HL-60/S4 treated with retinoic acid at 250 ng/mL for 4 days and 3 days (cell line): ENCODE data around the gene EIPR1.

Source experiments
- in situ Hi-C: fragments of 300-500 bp; cut with MboI; formaldehyde crosslinking; loops from 2 replicates; pipeline ENCODE4 v1.7.0; 2022; ENCODE audit warnings: low sequenced_read_pairs

The EIPR1 gene

DNA sequence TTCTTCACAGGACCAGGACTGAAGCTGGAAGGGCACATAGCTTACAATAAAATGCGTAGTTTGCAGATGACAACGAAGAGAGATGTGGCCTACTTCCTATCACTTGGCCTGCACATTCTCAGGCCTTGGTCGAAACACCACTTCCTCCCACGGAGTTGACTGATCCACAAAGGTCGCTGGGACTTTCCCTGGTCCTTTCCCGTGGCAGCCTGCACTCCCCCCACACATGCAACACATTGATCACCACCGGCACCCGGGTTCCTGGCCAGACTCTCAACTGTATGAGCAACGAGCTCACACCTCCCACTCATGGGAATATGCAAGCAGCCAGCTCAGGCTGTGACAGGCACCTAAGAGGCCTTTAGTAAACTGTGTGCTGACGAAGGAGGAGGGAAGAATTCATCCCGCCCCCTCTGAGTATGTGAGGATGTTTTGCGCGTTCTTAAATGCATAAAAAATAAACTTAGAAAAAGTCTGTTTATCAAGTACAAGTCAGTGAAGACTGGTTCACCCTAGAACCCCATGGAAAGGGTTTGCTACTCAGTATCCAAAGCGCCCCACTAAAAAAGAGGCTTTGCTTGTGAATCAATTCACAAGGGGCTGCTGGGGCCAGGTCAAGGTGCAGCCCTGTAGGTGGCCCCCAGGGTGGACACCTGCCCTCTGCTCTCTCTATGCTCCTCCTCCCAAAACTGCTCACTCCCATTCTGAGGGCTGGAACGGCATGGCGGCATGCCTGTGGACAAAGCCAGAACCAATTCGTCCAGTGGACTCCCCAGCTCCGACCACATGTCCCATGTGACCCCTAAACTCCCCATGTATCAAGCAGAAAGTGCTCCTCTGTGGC is 154.3 kb downstream of the EIPR1 start:
- in situ Hi-C loops, result no loop called here

DNA sequence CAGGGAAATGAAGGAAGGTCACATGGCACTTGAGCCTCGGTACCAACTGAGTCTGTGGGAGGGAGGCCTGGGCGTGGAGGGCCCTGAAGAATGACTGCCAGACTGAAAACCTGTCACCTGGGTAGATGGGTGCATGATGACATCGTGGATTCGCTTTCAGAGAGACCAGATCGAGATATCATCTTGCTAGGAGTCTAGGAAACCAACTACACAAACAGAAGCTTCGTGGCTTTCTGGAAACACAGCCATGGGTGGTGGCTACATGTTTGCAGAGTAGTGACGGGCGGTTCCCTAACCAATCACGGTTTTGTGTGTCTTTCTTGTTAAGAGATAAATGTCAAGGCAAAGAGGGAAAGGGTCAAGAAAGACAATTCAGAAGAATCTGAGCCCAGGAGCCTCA is 155.0 kb downstream of the EIPR1 start:
- in situ Hi-C loops, result no loop called here

DNA sequence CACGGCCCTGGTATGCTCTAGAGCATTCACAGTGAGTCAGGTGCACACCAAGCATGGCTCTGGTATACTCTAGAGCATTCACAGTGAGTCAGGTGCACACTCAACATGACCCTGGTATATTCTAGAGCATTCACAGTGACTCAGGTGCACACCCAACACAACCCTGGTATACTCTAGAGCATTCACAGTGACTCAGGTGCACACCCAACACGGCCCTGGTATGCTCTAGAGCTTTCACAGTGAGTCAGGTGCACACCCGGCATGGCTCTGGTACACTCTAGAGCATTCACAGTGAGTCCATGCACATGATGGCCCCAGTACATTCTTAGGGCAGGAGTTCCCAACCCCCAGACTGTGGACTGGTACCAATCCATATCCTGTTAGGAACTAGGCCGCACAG is 158.1 kb downstream of the EIPR1 start:
- in situ Hi-C loops, result no loop called here

DNA sequence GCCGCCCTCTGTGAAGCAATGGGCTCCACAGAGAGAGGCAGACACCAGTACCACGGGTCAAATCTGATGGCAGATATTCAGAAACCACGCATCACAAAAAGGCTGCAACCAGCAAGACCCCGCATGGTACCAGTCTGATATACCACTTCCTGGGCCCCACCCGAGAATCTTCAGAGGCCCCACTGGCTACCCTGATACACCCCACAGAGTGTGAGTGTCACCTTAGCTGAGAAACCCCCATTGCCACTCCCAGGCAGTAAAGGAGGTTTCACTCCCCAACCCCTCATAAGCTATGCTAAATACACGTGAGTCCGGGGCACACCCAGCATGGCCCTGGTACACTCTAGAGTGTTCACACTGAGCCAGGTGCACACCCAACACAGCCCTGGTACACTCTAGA is 160.0 kb downstream of the EIPR1 start:
- in situ Hi-C loops, result no loop called here

DNA sequence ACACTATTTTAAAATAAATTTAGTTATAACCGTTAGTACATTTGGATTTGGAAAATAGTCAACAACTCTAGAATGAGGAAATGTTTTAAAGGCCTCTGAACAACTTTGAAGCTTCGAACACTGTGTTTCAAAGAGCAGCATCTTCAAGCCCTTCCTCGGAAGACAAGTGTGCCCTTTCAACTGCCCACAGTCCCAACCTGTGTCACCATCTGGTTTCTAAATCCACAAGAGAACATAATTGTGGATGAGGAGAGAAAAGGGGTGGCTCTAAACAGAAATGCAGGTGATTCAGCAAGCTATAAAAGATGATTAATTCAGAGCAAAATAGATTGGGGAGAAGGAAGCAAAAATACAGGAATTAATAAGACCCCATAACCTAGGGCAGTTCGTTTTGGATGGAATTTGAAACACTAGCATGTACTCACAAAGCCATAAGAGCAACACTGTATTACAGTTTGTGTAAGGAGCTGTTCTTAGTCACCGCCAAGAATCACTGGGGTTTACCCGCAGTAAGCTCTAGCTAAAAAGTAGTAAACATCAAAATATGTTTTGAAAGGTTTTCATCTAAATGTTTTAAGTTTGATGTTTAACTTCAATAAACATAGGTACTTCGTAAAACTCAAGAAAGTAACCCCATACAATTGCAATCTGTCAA is 160.7 kb downstream of the EIPR1 start:
- in situ Hi-C loops, result no loop called here

DNA sequence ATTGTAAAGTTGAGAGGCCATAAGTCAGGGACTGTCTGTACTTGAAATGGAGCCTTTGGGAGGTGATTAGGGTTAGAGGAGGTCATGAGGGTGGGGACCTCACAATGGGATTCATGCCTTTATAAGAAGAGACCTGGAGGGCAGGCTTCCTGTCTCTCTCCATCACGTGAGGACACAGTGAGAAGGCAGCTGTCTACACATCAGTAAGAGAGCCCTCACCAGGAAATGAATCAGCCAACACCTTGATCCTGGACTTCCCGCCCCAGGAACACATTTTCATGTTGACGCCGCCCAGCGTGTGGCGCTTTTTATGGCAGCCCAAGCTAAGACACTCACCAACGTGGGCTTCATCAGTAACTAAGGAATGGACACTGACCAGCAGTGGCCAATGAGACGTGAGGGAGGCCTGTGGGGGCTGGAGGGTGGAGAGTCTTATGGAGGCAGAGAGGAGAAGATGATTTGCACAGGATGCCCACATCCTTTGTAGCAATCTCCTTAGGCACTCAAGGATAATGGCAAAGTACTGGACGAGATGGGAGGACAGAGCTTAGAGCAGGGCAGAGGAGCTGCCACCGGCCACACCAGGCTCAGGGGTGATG is 162.7 kb downstream of the EIPR1 start:
- in situ Hi-C loops, result no loop called here

DNA sequence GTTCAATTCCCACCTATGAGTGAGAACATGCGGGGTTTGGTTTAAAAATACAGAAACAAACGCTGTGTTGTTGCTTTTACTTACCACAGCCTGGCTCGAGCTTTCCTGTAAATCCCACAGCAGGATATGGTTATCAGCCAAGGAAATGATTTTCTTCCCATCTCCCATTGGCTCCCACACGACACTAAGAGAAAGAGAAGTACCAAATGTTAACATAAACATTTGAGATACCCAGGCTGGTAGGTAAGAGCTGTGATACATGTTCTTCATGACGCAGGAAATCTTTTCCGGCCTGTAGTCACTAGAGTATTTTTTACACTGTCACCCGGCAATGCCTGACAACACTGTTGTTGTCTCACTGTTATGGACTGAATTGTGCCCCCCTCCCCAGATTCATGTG is 163.6 kb downstream of the EIPR1 start:
- in situ Hi-C loops, result no loop called here

DNA sequence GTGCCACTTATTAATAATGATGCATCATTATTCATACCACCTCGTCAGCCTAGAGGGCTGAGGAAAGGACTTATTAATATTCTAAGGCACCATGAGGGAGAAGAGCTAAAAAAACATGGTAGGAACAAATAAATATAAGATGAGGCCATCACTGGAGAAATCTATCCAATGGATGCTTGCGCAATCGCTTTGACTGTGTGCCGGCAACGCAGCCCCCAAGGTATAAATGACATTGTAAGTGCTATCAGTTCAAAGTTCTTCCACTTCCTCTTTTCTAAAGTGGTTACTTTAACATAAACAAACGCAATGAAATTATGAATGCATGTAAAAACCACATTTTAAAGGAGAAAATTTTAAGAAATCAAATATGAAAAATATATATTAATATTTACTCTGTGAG is 164.6 kb downstream of the EIPR1 start:
- in situ Hi-C loops, result no loop called here

DNA sequence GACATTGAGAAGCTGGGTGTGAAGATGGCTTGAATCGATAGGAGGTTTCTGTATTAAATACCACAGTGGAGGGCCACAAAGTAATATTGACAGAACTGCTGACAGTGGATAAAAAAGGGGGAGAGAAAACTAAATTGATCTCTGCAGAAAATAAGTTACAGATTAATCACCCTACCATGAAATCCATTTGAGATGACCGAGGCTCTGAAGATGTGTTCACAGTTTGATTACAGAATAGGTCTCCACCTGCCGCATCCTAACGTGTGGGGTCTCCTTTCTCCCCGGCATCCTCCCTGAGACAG is 165.6 kb downstream of the EIPR1 start:
- in situ Hi-C loops, result no loop called here

DNA sequence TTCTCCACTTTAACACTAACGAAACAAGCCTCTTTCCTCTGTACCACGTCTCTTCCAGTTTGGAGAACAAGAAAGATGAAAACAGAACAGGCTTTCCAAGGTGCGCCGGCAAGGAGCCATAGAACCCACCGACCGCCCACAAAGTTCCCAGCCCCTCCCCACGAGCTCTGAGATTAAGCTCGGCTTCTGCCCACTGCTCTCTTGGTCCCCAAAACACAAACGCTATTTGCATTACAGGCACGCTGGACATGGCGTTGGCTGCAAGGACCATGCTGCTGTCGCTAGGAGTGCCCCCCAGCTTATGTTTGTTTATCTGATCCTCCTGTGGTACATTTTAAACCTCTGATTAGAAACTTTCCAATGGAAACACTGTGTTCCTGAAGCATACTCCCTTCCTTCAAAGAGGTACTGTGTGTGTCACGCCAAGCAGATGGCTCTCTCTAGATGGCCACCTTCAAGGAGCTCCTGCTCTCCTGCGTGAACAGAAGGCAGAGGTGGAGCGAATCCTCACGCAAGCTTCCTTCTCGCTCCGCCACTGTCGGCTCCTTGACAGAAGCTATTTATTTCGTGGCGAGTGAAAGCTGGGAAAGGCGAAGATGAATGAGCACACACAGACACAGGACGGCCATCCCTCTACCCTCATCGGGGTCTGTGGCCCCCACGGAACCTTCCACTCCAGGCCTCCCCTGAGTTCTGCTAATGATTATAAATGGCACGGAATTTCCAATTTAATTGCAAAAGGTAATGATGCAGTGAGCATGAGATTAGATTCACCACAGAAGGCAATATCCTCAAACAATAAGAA is 166.2 kb downstream of the EIPR1 start:
- in situ Hi-C loops, result no loop called here

DNA sequence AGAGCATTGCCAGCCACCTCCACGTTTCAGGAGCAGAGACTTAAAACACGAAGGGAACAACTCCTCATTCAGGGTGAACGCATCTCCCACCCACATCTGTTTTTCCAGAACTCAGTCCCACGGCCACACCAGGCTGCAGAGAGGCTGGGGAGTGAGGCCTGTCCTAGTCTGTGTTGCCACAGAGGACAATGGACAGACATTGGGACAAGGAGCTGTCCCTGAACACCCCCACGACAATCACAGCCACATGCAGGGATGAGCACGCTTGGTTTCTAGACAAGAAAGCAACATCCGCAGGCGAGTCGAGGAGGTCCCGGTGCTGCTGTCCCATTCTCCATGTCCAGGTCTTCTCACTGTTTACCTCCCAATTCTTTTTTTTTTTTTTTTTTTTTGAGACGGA is 167.4 kb downstream of the EIPR1 start:
- in situ Hi-C loops, result no loop called here

DNA sequence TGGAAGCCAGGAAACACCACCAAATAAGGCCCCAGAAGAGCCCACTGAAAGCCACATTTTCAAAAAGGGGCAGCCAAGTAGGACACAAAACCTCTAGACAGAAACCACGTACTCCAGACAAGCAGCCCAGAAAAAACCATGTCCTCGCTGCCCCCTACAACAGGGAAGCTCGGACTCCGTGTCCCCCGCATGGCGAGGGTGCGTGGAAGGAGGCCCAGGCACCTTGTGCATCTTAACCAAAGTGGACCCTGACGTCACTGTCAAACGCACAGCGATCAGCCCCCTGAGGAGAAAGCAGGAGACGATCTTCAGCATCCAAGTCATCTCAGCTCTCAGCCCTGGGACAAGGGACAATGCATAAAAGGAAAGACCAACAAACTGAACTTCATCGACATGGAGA is 168.4 kb downstream of the EIPR1 start:
- in situ Hi-C loops, result no loop called here

DNA sequence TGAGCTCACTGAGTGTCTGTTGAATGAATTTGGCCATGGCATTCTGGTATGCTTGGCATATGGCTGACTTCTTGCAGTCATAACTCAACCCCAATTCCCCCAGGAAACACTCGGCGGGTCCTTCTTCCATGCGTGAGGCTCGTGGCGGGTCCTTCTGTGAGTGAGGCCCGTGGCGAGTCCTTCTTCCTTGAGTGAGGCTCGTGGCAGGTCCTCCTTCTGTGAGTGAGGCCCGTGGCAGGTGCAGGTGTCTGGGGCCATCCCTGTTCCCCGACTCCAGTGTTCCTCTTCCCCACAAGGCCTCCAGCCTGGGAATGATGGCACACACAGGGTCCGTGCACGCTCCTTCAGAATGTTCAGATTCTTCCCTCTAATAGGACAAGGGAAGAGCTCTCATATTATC is 169.0 kb downstream of the EIPR1 start:
- in situ Hi-C loops, result no loop called here

DNA sequence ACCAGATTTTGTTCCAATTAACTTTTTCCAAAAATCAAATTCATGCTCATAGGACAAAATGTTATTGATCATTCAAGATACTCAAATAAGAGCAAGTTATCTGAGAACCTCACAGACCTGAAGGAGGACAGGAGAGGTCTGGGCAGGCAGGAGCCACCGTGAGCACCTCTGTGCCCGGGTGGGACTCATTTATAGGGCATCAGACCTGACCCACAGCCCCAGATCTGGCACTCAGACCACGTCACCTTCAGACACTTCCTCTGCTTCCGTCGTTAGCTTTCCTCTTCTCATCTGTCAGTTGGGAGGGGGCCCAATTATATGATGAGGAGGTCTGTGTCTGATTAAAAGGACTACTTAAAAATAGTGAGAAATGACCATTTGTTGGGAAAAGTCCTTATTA is 169.4 kb downstream of the EIPR1 start:
- in situ Hi-C loops, result no loop called here

DNA sequence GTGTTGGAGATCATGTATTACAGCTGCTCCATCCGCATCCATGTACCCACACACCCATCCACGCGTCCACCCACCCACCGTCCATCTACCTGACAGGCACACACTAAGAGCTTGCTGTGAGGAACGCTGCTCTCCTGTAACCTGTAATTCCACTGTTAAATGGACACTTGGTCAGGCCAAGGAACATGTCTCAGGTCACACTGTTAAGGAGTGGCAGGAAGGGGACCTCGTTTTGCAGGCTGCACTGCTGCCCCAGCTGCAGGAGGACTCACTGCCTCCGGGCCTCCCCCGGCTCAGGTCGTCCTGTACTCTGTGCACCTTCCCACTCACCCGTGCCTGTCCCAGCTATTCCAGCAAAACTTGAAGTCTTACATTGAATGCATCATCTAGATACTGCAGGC is 170.5 kb downstream of the EIPR1 start:
- in situ Hi-C loops, result no loop called here

DNA sequence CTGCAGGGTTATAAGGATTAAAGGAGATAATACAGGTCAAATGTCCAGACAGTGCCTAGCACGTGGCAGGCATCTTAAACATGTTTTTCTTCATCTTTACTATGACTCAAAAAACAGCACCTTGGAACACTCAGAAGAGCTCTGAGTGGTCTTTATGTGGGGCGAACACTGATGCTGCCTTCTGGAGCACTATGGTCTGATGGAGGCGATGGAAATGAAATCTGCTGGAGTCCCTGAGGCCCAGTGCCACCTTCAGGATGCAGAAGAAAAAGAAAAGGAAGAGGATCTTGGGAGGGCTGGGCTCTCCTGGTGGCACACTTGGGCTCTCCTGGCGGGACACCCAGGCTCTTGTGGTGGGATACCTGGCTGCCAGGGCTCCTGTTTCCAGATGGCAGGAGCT is 171.8 kb downstream of the EIPR1 start:
- in situ Hi-C loops, result no loop called here

DNA sequence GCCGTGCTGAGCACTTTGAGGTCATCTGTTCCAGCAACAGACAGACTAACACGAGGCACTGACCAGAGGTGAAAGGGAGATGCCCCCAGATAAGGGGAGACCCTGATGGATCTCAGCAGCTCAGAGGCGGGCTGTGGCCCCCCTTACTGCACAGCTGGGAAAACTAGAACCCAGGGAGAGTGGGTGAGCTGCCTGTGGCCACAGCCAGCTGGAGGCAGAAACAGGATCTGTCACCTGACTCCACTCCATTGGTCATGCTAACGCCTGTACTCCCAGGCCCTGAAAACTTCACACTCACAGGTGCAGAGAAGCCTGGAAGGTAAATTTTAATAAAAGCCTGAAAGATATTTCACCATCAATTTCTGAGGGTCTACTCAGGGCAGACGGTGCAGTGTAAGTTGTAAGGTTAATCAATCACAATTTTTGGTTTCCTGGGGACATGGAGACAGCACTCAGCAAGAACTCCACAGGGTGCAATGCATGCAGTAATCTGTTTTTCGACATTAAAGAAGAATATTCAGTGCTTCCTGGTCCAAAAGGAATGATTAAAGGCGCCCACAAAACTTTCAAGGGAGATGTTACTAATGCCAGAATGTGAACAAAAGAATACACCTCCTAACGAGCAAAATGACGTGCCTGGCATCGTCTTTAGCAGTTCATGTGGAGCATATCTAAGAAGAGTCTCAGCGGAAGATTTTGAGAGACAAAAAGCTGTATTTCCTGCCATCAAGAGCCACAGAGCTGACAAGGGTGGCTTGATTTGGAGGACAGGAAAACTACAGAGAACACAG is 173.4 kb downstream of the EIPR1 start:
- in situ Hi-C loops, result no loop called here

DNA sequence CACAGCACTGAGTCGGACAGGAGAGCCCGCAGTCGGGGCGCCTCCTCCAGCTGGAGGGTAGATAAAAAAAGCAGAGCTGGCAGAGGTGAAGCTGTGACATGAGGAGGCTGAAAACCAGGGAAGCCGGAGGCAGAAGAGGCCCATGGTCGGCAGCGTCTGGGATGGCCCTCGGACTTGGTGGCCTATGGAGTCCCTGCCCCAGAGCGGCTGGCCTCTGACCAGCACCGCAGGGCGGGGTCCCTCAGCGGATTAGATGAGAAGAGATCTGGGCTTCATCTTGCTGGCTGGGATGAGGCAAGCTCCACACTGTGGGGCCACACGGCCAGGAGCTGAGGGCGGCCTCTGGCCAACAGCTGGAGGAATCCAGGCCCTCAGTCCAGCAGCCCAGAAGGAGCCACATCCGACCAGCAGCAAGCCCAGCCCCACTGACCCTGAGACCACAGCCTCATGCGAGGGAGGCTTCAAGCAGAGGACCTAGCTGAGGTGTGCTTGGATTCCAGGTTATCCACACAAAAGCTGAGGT is 174.1 kb downstream of the EIPR1 start:
- in situ Hi-C loops, result no loop called here

DNA sequence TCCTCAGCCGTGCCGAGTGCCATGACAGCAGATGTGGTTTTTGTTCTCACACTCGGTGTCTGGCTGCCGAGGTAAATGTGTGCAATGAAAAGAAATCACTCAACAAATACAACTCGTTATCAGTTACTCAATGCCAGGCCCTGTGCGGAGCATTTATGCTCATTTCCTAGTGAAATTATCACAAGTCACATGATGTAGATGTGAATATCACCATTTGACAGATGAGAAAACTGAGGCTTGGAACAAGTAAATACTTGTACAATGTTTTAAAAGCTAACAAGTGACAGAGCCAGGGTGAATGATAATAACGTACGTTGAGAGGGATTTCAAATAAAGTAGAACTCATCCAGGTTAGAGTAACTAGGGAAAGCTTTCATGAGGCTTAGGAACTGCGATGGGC is 174.7 kb downstream of the EIPR1 start:
- in situ Hi-C loops, result no loop called here

DNA sequence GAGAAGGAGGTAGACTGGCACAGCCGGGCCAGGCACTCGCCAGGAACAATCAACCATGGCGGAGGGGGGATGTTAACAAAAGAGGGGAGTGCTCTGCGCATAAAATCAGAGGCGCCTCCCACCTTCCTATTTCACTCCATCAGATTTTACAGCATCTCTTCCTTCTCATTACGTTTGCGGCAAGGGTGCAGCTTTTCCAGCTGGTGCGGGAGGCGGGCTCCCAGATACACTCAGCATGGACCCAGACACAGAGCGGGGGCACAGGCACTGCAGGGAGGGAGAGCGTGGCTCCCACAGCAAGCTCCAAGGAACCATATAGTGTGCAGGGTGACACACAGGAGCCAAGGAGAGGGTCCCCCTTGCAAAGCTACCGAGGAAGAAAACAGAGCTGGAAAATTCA is 176.3 kb downstream of the EIPR1 start:
- in situ Hi-C loops, result no loop called here
